Iris pigment epithelial cell (primary cell): Measurements from ENCODE around the gene ITIH4.

Experiments used
- DNase-seq: peaks from one replicate; pipeline ENCODE4 v3.0.0-alpha.2; 2011; ENCODE audit warnings: low read depth

Gene ITIH4

GRCh38 chr3:52830535-52831258, at the start of gene ITIH4:
Gene ITIH4, minus strand, starts transcription at chr3:52830672. Its CDS starts 30 bp downstream, at chr3:52830642.
- DNase-seq, result no peak

DNA sequence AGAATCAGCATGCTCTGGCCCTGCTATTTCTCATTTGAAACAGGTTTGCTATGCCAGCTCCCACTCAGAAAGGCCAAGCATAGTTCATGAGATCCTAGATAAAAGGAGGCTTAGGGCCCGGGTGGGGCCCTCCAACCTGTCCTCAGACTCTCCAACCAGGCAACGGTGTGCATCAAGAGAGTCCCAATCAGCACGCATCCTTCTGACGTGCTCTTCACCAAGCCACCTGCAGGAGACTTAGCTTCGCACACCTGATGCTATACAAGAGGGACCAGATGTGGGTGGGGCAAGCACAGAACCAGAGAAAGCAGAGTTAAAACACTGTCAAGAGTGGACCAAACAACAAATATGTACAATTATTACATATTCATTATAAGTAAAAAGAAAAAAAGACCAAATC, 49.6 kb upstream of the ITIH4 start:
- DNase-seq, result no peak

DNA sequence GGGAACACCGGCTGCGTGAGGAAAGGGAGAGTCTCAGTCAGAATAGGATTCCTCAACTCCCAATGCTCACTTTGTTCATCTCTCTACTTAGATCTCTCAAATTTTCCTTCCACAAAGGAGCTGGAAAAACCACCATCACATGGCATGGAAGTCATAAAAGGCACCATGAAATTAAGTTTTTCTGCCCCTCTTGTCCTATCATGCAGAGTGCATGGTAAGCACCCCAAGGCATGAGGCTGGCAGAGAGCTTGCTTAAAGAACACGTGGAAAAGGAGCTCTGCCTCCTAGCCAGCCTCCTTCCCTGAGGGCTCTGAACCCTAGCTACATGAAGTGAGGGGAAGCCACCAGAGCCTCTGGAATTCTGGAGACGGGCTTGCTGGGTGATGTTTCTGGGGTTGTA, 49.1 kb upstream of the ITIH4 start:
- no peak for DNase-seq

DNA sequence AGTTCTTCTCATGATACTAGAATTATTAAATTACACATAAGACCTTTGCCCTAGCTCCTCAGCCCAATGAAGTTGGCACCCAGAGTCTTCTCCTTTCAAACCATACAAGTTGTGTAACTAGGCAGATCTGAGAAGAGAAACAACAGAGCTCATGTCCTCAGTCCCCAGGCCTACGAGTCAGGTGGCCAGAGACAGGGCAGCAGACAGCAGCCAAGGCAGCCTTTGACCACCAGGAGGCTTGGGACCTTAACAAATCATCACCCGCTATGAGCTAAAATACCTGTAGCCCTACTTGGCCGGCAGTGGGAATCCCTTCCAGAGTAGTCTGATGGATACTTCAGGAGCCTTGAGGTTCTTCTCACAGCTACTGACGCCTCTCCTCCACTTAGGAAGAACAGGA, 48.6 kb upstream of the ITIH4 start:
- DNase-seq, result no peak

GRCh38 chr3:52877085-52877484, 46.6 kb upstream of the ITIH4 start:
- DNase-seq, result no peak

DNA sequence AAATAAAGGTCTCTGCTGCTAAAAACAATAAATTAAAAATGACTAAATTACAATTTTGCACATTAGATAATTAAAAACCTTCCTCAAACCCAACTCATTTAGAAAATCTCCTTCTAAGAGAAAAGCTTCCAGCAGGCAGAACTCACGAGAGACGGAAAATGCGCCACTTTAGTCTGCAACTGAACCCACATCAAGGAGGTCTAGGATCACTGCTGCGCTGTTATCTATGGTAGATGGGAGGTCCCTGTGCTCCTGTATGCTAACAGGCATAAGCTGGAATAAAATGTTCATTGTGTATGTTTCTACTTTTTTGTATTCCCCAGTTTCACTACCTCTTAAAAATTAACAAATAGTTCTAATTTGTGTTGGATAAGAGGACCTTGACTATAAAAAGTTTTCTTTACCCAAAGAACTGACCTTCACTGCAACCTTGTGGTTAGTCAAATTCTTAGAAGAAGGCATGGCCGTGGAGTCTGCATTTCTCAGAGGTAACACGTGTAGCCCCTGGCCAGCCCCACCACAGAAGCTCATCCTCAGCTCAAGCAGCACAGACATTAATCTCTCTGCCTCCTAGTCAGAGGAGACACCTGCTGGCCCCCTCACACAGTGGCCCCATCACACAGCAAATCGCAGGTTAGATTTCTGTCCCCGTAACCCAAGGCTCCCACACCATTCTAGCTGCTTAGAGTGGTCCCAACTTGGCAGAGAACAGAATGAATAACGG, 44.6 kb upstream of the ITIH4 start:
- no peak for DNase-seq

DNA sequence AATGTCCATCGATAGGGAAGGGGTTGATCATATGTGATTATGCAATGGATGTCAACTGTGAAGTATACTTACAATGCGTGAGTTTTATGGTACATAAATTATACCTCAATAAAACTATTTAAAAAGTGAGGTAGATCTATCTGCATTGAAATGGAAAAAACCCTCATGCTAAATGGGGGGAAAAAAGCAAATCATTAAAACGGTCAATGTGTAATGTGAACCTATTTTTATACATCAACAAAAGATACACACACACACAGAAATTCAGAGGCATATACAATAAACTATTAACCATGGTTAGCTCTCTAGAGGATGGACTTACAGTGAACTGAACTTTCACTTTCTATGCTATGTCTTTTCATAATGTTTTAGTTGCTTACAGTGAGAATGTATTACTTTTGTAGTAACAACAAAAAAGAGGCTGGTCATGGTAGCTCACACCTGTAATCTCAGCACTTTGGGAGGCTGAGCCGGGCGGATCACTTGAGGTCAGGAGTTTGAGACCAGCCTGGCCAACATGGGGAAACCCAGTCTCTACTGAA, 43.8 kb upstream of the ITIH4 start:
- no peak for DNase-seq

- peak; percentile 90 for DNase-seq
Observed at GRCh38 chr3:52873433-52874159, 43.1 kb upstream of the ITIH4 start.

GRCh38 chr3:52872245-52872644, 41.8 kb upstream of the ITIH4 start:
- DNase-seq, result no peak

DNA sequence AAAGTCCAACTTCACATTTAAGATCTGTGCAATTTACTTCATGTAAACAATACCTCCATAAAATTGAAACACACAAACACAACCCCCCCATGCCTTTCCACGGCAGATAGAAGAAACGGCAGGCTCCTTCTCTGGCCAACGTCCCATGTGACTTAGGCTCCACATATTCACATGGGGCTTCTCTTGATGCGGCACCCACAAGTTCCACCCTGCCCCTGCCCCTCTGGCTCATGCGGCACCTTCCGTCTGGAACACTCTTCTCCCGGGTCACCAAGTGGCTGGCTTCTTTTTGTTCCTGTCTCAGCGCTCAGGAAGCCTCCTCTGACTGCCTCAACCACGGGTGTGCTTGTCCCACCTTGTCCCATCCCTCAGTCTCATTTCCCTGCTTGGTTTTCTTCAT, 41.3 kb upstream of the ITIH4 start:
- no peak for DNase-seq

- DNase-seq, result no peak
Observed at GRCh38 chr3:52870471-52870870, 40.0 kb upstream of the ITIH4 start.

DNA sequence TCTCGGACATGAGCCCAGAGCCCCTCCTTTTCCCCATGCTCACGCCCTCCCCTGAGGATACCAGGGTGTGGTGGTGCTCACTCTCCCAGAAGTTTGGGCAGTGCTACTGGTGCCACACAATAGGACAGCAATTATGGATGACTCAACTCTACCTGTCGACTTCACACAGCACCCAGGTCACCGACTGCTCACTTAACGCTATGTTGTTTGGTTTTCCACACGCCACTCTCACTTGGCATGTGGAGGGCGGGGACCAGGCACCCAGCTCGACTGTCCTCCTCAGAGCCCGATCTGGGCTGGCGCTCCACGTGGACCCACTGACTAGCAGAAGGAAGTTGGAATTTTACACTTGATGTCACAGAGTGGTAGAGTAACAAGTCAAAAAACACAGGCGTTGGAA, 36.0 kb upstream of the ITIH4 start:
- no peak for DNase-seq

- DNase-seq, result no peak
Observed at GRCh38 chr3:52865994-52866393, 35.5 kb upstream of the ITIH4 start.

- DNase-seq, result no peak
Observed at GRCh38 chr3:52860424-52860768, 29.9 kb upstream of the ITIH4 start.

DNA sequence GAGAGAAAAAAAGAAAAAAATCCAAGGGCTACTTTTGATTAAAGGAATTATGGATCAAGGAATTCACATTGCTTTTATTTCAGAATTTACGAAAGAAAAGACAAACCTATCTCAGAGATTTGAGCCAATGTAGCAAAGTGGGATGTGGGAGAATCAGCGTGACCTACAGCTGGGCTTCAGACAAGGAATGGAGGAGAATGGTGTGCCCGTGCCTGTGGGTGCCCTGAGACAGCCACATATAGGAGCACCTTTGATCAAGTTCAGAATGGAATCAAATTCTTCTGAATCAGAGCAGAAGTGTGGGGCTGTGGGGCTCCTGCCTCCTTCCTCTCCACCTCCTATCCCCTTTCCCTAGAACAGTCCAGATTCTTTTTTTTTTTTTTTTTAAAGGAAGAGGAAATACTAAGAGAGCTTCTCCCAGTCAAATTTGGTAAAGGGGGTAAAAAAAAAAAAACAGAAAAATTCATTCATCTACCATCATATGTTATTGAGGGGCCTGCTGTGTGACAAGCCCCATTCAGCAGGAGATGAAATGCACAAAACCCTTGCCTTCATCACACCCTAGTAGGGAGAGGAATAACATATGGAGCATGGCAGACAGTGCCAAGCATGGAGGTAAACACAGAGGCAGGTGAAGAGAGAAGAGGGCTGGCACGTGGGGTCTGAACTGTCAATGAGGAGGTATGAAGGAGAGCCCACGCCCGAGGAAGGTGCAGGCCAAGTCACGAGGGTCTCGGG, 29.4 kb upstream of the ITIH4 start:
- no peak for DNase-seq

- DNase-seq, result no peak
Observed at GRCh38 chr3:52857864-52858263, 27.4 kb upstream of the ITIH4 start.

- no peak for DNase-seq
Observed at GRCh38 chr3:52857133-52857532, 26.7 kb upstream of the ITIH4 start.

DNA sequence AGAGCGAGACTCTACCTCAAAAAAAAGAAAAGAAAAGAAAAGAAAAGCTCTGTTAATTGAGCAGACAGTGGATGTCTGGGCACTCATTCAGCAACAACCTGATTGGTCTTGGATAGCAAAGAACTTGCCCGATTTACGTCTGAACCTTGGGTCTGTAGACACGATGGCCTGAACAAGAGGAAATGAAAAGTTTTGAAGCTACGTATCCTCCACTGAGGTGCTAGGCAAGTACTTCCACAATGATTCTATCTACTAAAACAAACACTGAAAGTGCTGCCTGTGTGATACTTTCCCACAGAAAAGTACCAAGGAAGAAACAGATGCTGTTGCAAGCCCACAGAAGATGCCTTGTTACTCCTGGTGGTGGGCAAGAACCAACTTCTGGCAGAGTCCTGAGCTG, 26.2 kb upstream of the ITIH4 start:
- DNase-seq, result no peak

GRCh38 chr3:52854013-52854412, 23.5 kb upstream of the ITIH4 start:
- no peak for DNase-seq

DNA sequence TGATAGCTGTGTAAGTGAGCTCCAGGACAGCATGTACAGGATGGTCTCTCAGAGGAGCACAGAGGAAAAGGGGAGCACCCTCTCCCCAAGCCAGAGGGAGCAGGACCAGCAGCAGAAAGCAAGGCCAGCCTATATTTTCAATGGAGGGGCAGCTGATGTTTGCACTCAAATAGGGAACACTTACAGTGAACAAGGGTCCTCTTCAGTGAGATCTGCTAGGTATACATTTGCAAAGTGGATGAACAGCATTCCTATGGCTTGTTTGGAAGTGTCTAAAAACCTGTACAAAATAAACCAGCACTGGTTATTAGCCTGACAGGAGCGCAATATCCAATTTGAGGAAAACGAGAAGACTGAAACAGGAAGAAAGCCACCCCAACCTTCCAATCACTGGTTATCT, 21.9 kb upstream of the ITIH4 start:
- no peak for DNase-seq

- peak; percentile 42 for DNase-seq
Observed at GRCh38 chr3:52851348-52851747, 20.9 kb upstream of the ITIH4 start.

DNA sequence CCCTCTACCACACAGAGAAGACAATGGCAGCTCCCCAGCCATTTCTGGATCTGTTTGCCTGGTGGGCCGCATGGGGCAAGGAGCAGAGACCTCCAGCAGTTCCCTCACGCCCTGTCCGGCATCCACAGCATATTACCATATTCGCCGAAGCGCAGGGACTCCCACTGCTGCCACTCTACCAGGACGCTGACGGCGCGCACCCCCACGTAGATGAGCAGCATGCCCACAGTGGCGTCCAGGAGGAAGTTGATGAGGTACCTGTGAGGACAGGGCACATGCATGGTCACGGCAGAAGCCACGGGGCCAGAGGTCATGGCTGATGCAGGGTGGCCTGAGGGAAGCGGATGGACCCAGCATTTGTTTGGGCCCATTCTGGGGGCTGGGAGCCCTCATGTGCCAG, 19.2 kb upstream of the ITIH4 start:
- no peak for DNase-seq
